ENCODE data around the gene PDE4D.
"Not testable (repeated sequence)": the region's sequence is repeated elsewhere in the genome, so short reads cannot be mapped to it uniquely, and the experiment has no call there.

PDE4D gene

DNA sequence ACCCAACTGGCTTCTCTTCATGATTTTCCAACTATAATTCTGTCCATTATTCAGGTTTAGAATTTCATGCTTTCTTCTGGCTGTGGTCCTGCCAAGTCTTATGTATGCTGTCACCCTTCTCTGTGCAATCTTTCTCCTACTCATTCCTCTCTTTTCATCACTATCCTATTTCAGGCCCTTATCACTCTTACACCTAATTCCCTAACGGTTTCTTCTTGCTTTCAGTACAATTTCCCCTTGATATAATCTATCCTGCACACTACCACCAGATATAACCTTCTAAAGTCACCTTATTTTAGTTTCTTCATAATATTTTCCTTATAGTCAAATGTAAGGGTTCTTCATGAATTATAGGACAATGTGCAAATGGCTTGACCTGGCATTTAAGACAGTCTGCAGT, 874.4 kb downstream of the PDE4D start:
- DNase-seq, result no peak

DNA sequence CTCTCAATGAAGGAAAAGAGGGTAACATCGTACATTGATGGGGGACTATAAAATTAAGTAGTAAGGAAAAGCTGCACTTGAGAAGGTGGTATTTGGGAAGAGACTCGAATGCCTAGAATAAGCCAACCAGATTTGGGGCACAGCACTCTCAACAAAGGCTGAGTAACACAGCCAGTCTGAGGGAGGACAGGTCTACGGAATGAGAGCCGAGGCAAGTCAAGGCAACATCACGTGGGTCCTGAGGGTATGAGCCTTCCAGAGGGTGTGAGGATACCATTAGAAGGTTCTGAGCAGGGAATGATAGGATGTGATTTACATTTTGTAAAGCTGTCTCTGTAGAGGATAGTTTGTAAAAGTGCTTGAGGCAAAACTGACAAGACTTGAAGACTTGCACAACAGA, 876.6 kb downstream of the PDE4D start:
- no peak for DNase-seq

DNA sequence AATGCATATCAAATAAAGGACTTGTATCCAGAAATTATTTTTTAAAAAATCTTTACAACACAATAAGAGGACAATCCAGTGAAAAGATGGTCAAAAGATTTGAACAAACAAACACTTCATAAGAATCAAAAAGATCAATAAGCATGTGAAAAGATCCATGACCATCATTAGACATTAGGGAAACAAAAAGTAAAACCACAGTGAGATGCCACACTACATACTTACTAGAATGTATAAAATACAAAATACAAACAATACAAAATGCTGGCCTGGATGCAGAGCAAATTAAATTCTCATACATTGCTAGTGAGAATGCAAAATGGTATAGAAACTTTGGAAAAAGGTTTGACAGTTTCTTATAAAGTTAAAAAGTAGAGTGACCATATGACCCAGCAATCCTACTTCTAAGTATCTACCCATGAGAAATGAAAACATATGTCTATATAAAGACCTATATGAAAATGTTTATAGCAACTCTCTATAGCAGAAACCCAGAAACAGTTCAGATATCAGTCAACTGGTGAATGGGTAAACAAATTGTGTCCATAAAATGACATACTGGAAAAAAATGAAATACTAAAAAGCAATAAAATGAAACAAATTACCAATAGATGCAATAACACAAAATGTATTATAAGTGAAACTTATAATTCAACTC, 884.6 kb downstream of the PDE4D start:
- no peak for DNase-seq

DNA sequence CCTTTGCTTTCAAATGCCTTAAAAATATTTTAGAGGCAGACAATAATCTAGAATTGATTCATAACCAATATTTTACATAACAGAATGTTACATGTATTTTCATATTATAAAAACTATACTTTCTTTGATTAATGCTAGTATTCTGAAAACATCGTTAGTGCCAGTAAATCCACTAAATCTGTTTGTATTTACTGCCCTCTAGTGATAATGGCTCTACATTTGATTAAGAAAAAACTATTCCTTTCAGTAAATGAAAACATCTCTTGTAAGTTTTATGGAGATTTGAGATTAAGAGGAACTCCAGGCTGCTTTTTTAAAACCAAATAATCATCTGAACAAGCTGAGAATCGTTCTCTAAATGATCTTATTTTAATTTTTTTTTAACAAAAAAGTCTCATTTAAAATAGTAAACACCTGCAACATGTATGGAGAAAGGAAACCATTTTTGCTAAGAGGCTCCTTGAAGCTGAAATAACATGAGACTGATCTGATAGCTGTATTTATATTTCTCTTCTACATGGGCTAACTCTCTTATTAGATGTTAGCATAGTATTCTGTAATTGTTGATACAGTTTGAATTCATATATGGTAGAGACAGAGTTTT, 886.0 kb downstream of the PDE4D start:
- DNase-seq, result no peak

DNA sequence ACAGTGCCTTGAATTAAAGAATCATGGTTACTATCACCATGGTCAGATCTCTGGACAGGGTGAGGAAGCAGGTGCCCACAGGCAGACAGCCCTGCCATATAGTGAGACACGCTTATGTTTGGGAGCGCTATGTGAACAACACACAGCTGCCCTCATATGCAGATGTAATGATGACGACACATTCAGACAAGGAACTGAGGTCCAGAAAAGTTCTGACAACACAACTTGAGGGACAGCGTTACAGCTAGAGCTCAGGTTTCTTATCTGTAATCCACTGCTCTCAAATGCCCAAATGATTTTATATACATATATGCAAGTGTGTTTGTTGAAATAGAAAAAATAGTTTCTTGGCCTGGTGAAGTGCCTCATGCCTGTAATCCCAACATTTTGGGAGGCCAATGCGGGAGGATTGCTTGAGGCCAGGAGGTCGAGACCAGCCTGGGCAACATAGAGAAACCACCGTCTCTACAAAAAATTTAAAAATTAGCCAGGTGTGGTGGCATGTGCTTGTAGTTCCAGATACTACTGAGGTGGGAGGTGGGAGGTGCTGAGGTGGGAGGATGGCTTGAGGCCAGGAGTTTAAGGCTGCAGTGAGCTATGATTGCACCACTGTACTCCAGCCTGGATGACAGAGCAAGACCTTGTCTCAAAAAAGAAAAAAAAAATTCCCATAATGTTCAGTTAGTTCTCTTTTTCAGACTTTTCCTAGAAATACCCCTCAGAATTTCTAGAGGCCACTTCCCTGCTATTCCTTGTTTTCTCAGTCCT, 887.4 kb downstream of the PDE4D start:
- DNase-seq, result peak in 1 of 2 experiments; percentile 57

DNA sequence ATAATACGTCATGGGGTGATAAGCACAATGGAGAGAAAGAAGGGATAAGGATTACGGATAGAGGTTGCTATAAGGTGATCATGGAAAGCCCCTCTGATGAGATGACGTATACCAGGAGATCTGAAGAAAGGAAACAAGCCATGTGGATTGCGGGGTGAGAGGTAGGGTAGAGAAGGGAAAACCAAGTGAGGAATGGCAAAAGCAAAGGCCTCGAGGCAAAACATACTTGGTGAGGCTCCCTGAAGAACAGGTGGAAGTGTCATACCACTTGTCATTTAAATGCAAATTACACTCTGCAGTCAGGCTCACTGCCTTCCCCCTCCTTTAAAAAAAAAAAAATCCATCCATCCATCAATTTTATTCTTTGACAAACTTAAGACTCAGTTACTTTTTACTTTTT, 889.9 kb downstream of the PDE4D start:
- DNase-seq, result no peak

DNA sequence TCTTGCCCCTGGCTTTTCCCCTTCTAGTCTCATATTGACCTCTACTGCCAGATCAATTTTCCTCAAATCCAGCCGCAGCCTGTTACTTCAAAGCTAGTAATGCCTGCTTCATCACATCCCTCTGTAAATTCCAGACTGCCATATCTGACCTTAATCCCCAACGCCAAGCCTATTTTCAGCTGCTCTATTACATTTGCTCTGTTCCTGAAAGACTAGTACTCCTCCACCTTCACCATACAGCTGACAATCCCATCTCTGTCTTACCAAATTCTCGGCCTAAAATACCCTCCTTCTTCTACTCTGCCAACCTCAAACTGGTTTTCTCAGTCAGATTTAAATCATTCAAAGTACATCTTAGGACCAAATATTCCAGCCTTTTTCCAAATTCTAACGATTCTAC, 890.4 kb downstream of the PDE4D start:
- DNase-seq, result no peak

- no peak for DNase-seq
These were observed 891.2 kb downstream of the PDE4D start for GRCh38 chr5:59002162-59002825.

GRCh38 chr5:59001716-59002115, 891.8 kb downstream of the PDE4D start:
- no peak for DNase-seq

GRCh38 chr5:59001154-59001553, 892.4 kb downstream of the PDE4D start:
- DNase-seq, result no peak

- DNase-seq, result no peak
These were observed 893.3 kb downstream of the PDE4D start for GRCh38 chr5:59000211-59000610.

DNA sequence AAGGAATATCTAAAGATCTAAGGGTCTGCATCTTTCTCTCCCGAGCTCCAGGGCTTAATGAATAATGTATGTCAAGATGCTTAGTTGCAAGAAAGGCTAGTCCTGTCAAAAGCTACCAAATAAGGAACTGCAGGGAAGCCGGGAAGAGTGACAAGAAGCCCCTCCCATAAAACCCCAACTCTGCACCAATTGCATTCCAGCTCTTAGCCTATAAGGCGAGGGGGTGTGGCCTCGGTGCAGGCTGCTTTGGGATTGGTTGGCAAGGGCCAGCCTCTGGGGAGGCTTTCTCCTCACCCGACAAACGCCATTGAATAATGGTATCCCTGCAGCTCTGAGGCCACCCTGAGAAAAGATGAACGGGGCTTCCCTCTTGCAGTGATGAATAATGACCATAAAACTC, 893.7 kb downstream of the PDE4D start:
- DNase-seq, result no peak

DNA sequence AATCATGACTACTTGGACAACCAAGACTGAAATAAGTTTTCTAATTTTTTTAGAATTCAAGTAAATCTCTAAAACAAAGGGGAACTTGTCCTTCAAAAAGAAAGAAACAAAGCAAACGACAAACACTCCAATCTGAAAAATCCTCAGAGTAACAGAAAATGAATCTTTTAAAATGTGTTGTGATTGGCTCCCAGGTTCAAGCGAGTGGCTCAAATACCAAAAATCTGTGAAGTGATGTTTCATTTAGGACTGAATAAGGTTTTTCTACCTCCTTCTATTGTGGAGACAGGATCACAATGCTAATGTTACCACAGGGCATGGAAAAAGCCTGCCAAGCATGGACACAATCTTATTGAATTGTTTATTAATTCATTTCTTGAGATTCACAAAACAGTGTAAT, 895.0 kb downstream of the PDE4D start:
- no peak for DNase-seq

GRCh38 chr5:58995779-58996178, 897.7 kb downstream of the PDE4D start:
- DNase-seq, result not testable (repeated sequence)

- DNase-seq, result no peak
These were observed 900.1 kb downstream of the PDE4D start for GRCh38 chr5:58993461-58993860.

GRCh38 chr5:58988938-58989337, 904.6 kb downstream of the PDE4D start:
- no peak for DNase-seq

GRCh38 chr5:58987193-58987592, 906.3 kb downstream of the PDE4D start:
- DNase-seq, result no peak

- DNase-seq, result no peak
These were observed 907.2 kb downstream of the PDE4D start for GRCh38 chr5:58986281-58986680.

GRCh38 chr5:58985759-58986158, 907.8 kb downstream of the PDE4D start:
- no peak for DNase-seq

DNA sequence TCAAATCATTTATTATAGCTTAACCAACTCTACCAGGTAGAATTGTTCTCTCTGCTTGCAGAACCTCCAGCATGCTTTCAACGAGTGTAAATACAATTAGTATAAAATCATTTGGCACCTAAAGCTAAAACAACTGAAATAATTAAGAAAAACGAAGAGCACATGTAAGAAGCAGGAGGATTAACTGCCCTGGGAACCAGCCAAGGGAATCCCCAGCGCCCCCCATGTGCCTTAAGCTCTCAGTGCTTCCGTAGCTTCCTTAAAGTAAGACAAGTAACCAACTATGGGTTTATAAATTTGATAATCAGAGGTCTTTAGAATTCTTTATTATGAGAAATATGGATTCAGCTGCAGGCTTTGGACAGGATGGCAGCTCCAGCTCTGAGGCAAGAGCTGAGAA, 908.2 kb downstream of the PDE4D start:
- DNase-seq, result no peak

DNA sequence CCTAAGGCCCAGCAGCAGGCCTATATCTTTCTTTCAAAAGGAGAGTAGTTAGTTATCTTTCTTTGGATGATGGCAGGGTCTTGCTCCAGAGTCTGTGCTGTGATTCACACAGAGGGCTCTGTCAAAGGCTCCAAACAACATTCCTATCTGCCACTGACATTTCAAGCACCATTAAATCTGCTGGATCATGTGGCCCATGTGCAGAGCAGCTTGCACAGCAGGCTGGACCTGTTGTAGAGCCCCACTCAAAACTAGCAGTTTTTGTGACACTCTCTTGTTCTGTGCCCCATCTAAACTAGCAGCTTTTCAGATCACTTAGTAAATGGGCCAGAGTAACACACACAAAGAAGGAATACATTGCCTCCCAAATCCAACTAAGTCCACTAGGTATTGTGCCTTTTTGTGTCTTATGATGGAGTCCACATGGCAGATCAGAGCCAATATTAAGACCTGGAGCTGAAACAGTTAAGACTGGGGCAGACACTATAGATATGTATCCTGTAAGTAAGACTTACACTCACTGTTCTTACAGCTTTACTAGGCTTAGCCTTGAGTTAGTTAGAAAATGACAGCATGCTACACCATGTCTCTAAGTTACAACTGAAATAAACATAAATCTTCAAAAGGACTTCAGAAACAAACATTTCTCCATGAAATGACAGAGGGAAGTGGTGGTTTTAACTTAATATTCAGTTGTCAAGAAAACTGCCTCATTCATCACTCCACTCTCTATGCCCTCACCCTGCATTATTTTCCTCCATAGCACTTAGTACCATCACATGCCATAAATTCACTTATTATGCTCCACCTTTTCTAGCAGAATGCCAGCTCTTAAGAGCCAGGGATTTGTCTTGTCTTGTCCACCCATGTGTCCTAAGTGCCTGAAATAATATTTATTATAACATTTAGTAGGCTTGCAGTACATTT, 909.7 kb downstream of the PDE4D start:
- no peak for DNase-seq

DNA sequence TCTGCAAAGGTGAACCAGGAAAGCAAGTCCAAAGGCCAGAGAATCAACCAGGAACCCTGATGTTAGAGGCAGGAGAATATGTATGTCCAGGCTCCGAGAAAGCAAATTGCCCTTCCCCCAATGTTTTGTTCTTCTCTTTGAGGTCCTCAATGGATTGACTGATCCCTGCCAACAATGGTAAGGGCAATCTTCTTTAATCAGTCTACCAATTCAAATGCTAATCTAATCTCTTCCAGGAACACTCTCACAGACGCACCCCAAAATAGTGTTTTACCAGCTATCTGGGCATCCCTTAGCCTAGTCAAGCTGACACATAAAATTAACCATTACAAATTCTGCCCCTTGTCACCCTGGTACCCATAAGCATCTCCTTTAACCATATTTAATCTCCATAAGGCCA, 912.6 kb downstream of the PDE4D start:
- DNase-seq, result no peak

DNA sequence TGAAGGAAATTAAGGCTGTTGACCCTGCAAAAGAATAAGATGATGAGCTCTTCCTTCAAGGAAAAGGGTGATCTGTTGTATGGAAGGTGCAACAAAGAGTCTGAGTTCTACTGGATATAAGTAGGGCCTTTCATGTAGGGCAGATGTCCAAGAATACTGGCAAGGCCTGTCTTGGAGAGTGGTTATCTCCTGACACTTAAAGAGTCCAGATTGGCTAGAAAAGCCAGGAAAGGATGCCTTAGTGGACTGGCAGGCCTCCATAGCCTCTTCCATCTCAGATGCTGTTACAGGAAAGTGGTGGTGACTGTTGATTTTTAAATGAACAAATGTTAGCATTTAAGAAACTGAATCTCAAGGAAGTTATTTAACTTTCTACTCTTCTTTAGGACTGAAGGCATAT, 914.4 kb downstream of the PDE4D start:
- no peak for DNase-seq

Measured in SHP77 (cell line).